NB4 (cell line): Measurements from ENCODE around the gene LTV1.
"Not testable (repeated sequence)": the region's sequence is repeated elsewhere in the genome, so short reads cannot be mapped to it uniquely, and the experiment has no call there.

Experiments used
- DNase-seq: peaks from one replicate; pipeline ENCODE4 v3.0.0; 2010; ENCODE audit warnings: low read depth
- H3K4me3 ChIP-seq: one replicate; pipeline ENCODE4 v1.5.1; 2011; ENCODE audit warnings: mild to moderate bottlenecking, low read depth, low read length, moderate library complexity
- CTCF ChIP-seq: IDR thresholded peaks from one replicate; pipeline ENCODE4 v1.5.1; 2012; ENCODE audit warnings: low read depth, low read length
- MAX ChIP-seq: IDR thresholded peaks from 2 replicates; pipeline ENCODE4 v1.6.1; 2011; ENCODE audit warnings: low read depth, low read length
- MYC ChIP-seq: IDR thresholded peaks from 2 replicates; pipeline ENCODE4 v1.6.1; 2011; ENCODE audit warnings: low read depth, low read length
- POLR2A ChIP-seq: IDR thresholded peaks from 2 replicates; pipeline ENCODE4 v1.6.1; 2011; ENCODE audit warnings: mild to moderate bottlenecking; ENCODE audit not compliant: insufficient read length; ENCODE audit errors: extremely low read depth

The LTV1 gene

GRCh38 chr6:143857651-143858050 is 14.5 kb downstream of the LTV1 start:
- no peak for TF ChIP-seq POLR2A

GRCh38 chr6:143859891-143860660 is 16.9 kb downstream of the LTV1 start:
- no peak for TF ChIP-seq CTCF
- no peak for TF ChIP-seq MAX
- no peak for TF ChIP-seq POLR2A
- no peak for TF ChIP-seq MYC
- no peak overlapping the region for H3K4me3 ChIP-seq
- no peak for DNase-seq

More at GRCh38 chr6:143857651-143858050, 14.5 kb downstream of the LTV1 start:
- H3K4me3 ChIP-seq: no peak overlapping the region
- DNase-seq: no peak

GRCh38 chr6:143863771-143864170 is 20.6 kb downstream of the LTV1 start:
- no peak overlapping the region for H3K4me3 ChIP-seq
- TF ChIP-seq POLR2A: no peak
- no peak for TF ChIP-seq MAX
- no peak for TF ChIP-seq MYC
- TF ChIP-seq CTCF: no peak
- no peak for DNase-seq

- no peak for TF ChIP-seq CTCF
- no peak for TF ChIP-seq MAX
- no peak for TF ChIP-seq MYC
- no peak for TF ChIP-seq POLR2A
- no peak within 1 kb of the TSS for H3K4me3 ChIP-seq
- no peak for DNase-seq
Observed at GRCh38 chr6:143864234-143864633, 21.1 kb downstream of the LTV1 start, which contains the start of gene ZC2HC1B. Gene ZC2HC1B, plus strand, starts transcription at chr6:143864474. Its CDS starts 66 bp downstream, at chr6:143864540.

- TF ChIP-seq MAX: no peak
- TF ChIP-seq CTCF: no peak
- no peak for TF ChIP-seq POLR2A
- TF ChIP-seq MYC: no peak
- H3K4me3 ChIP-seq: no peak overlapping the region
- no peak for DNase-seq
Observed at GRCh38 chr6:143867236-143867635, 24.1 kb downstream of the LTV1 start.

- H3K4me3 ChIP-seq, DNase-seq: not testable (repeated sequence)
Observed at GRCh38 chr6:143868808-143869207, 25.7 kb downstream of the LTV1 start.

- H3K4me3 ChIP-seq, DNase-seq: not testable (repeated sequence)
Observed at GRCh38 chr6:143871202-143871730, 28.1 kb downstream of the LTV1 start.
